GM12801 (cell line): ENCODE results near the gene PACRGL.

Source experiments
- CTCF ChIP-seq: IDR thresholded peaks from one replicate; pipeline ENCODE4 v1.5.1; 2011; ENCODE audit warnings: control low read depth; ENCODE audit not compliant: insufficient read length; ENCODE audit errors: extremely low read depth

The PACRGL gene

DNA sequence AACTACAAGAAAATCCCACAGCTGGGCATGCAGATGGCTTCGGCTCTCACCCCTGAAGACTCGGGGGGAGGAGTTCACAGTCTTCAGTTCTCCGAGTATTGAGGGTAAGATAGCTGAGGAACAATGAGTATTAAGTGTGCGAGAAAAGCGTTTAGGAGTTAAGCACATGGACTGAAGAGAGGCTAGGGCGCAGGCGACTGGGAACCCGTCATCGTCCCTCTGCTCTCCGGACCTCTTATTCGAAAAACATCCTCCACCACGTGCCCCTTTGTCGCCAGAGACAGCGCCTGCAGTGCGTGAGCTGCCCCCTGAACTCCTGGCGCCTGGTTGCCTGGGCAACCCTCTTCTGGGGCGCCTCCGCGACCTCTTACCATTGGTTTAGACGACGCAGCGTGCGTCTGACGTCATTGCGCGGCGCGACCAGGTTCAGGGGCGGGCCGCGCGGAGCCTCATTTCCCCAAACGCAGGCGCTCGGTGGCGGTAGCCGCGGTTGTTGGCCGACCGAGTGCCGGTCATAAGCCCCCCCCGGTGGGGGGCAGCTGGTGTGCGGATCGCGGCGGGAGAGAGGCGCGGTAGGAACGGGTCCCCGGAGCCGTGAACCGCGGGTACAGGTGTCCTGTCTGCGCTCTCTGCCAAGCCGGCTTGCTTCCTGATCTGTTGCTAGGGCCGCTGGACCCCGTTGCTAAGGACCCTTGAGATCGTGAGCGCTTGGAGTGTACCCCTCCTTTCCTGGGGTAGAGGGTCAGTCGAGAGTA, at the start of gene PACRGL:
PACRGL (plus strand) TSS at position 452 of the 755 bp plus-strand sequence. CDS start 4,024 bp downstream, outside the sequence.
- TF ChIP-seq CTCF: no peak

- no peak for TF ChIP-seq CTCF
Observed at GRCh38 chr4:20652226-20652885, 47.9 kb upstream of the PACRGL start.

DNA sequence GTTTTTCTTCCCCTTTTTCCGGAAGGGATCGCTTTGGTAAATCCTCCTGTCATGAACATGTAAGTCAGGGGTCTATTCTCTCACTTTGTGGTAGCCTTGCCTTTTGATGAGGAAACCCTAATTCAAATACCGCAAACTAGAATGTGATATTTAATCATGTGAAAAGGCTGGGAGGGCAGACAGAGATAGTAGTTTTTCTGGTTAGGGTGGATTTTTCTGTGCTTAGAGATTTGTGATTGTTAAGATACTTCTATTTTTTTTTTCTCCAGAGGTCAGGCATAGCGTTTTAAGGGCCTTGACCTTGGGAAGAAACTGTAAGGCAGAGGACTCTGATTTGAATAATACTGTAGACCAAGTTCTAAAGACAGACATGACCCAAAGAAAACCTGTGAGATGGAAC, 41.8 kb upstream of the PACRGL start:
- TF ChIP-seq CTCF: no peak

- TF ChIP-seq CTCF: no peak
Observed at GRCh38 chr4:20662851-20663250, 37.4 kb upstream of the PACRGL start.

DNA sequence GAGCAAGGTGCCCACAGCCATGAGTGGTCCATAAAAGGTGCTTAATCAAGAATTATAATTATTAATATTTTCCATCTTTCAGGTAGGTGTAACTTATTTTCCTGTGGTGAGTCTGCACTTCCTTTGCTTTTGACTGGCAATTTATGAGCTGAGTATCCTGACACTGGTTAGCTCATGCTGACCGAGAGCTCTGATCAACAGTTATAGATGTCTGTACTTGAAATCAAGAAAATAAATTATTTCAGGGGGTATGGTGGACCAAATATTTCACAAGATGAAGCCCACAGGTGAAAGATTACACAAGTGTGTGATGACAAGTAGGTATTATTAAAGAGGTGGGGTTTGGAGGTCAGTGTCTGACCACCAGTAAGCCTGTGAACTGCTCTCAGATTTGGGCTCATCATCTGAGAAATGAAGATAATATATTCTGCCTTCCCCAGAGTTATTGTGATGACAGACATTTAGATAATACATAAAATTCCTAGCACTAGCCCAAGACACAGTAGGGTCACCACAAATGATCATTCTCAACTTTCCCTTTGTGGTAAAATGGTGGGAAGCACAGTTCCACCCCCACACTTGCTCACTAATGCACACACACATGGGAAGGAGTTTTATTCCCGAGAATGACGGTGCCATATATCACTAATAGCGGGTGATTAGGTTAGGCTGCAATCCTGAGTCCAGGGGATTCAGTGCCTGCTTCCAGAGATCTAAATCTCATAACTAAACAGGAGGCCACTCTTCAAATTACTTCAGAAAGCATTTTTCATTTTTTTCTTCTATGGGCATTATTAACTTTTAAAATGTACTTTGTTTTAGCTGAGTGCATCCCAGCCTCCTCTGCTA, 34.0 kb upstream of the PACRGL start:
- no peak for TF ChIP-seq CTCF

GRCh38 chr4:20672262-20672661, 28.0 kb upstream of the PACRGL start:
- no peak for TF ChIP-seq CTCF

DNA sequence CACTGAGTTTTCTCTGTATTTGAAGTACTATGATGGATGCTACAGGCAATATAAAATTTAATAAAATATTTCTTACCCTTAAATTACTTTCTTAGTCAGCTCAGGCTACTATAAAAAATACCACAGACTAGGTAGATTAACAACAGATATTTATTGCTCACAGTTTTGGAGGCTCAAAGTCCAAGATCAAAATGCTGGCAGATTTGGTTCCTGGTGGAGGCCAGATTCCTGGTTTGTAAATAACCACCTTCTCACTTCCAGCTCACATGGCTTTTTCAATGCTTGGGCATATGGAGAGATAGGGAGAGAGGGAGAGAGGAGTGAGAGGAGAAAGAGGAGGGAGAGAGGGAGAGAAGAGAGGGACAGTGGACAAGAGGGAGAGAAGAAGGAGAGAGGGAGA, 24.5 kb upstream of the PACRGL start:
- TF ChIP-seq CTCF: no peak
